RPMI7951 (cell line): ENCODE data around the gene CCDC181. TPM values are rescaled to one million over a fixed set of nuclear protein-coding genes. Genes with fewer than 3 reads are reported as not detected.

Experiments
- DNase-seq: peaks from one replicate; pipeline ENCODE4 v3.0.0-alpha.2; 2012; ENCODE audit warnings: low read depth
- total RNA-seq: library from RNA; depleted of rRNA; stranded (reverse); fragments of >200 nt; shearing (Covaris generic); gene quantifications from 2 replicates; pipeline ENCODE4 v1.2.3, GENCODE V29; 2014

Gene CCDC181
- total RNA-seq, 1 experiment from 2014 or later: 1.2 TPM

DNA sequence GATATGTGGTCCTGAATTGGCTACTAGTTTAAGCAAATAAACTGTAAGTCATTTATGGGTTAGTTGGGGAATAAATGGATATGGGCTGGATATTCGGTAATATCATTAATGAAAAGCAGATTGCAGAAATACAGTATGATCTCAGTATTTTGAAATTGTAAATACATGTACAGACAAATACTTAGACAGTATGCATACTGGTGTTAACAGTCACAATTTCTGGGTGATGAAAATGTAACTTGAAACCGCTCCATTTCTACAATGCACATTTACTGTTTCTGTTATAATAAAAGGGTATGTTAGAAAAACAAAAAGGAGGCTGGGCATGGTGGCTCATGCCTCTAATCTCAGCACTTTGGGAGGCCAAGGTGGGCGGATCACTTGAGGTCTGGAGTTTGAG is 31.3 kb downstream of the CCDC181 start:
- DNase-seq: no peak

GRCh38 chr1:169392406-169392805 is 34.9 kb downstream of the CCDC181 start:
- no peak for DNase-seq

DNA sequence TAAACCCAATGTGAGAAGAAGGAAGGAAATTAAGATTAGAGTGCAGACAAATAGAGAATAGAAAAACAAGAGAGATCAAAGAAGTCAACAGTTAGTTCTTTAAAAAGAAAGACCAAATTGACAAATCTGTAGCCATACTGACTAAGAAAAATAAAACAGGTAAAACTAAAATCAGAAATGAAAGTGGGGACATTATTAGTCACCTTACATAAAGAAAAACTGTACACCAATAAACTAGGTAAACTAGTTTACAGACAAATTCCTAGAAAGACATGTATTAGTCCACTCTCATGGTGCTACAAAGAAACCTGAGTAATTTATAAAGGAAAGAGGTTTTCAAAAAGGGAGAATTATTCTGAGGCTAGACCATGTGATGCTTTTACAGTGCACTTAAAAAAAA is 37.0 kb downstream of the CCDC181 start:
- no peak for DNase-seq

DNA sequence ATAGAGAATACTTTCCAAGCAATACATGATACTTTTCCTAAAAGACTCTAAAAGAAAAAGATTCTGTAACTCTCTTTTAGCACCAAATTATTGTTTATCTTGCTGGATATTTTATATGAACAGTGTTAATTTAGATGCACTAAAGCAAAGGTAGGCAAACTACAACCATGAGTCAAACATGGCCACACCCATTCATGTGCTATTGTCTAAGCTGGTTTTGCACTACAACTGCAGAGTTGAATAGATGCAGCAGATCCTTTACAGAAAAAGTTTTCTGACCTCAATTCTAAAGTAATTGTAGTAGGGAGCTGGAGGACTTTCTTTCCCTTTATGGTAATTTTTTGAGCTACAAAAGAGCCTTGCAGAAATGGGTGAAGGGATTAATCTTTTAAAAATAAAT is 39.9 kb downstream of the CCDC181 start:
- DNase-seq: no peak

GRCh38 chr1:169383449-169383848 is 43.8 kb downstream of the CCDC181 start:
- no peak for DNase-seq

DNA sequence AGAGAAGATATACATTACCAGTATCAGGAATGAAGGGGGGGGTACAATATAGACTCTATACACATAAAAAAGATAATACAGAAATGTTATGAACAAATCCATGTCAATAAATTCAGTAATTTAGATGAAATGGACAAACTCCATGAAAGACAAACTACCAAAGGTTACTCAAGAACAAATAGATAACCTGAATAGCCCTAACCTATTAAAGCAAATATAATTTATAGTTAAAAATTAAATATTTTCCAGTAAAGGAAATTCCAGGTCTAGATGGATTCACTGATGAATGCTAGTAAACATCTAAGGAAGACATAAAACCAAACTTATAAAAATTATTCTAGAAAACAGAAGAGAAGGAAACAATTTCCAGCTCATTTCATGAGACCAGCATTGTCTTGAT is 46.1 kb downstream of the CCDC181 start:
- no peak for DNase-seq

DNA sequence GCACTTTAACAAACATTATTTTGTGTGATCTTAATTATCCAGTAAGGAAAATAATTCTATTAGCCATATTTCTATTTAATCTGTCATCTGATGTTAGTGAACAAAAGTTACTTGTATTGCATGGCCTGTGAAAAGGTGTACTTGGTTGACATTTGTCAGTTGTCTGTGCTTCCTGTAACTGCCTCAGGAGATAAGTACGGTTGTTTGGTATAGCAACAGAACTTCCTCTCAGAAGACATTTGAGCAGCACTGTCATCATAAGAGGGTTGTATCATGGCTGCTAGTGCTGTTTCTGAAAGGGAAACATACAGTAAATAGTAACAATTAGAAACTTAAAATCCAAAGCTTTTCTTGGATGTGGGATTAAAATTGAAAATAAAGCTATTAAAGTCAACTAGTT is 55.9 kb downstream of the CCDC181 start:
- no peak for DNase-seq

GRCh38 chr1:169368406-169368769 is 58.9 kb downstream of the CCDC181 start:
- no peak for DNase-seq

GRCh38 chr1:169367686-169368405 is 59.4 kb downstream of the CCDC181 start, which contains the start of the genes BLZF1 and NME7:
TSS of gene BLZF1 (plus strand) at chr1:169368195. CDS start at chr1:169369523, 1,328 bp downstream.
TSS of gene NME7 (minus strand) at chr1:169367797. CDS start at chr1:169367710, 87 bp downstream.
- DNase-seq: peak; percentile 96

GRCh38 chr1:169367096-169367685 is 60.1 kb downstream of the CCDC181 start:
- DNase-seq: peak; percentile 0

GRCh38 chr1:169364948-169365347 is 62.3 kb downstream of the CCDC181 start:
- peak; percentile 16 for DNase-seq

GRCh38 chr1:169363046-169363730 is 64.1 kb downstream of the CCDC181 start:
- peak; percentile 86 for DNase-seq

DNA sequence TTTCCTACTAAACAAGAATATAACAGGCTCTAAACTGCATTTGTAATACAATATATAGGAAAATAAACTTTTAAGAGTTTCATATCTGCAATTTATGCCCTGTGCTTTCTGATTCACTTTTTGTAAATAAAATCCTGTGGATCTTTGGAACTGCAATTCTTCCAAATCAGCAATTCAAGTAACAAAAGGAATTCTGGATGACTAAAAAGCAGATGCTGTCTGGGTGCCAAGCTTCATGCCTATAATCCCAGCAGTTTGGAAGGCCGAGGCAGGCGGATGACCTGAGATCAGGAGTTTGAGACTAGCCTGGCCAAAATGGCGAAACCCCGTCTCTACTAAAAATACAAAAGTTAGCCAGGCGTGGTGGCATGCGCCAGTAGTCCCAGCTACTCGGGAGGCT is 66.0 kb downstream of the CCDC181 start:
- peak; percentile 13 for DNase-seq

DNA sequence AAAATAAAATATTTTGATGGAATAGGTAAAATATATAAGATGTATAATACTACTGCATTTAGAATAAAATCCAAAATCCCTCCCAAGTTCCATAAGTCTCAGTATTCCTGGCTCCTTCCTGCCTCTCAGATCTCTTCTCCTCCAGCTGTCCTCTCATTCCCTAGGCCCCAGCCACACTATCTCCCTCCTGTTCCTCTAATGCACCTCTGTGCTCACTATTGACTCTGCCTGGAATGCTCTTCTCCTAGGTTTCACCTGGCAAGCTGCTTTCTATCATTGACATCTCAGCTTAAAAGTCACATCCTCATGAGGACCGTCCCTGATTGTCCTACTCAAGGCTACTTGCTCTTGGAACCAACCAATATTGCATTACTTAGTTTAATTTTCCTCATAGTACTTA is 66.9 kb downstream of the CCDC181 start:
- DNase-seq: no peak

- DNase-seq: peak; percentile 37
These were observed 78.8 kb downstream of the CCDC181 start for GRCh38 chr1:169348383-169349036.

- no peak for DNase-seq
These were observed 79.4 kb downstream of the CCDC181 start for GRCh38 chr1:169347688-169348382.

- DNase-seq: no peak
These were observed 81.2 kb downstream of the CCDC181 start for GRCh38 chr1:169346036-169346589.

GRCh38 chr1:169345511-169345910 is 81.8 kb downstream of the CCDC181 start:
- DNase-seq: no peak
